Measurements from ENCODE around the gene LGALS8.
"Not testable (repeated sequence)": the region's sequence is repeated elsewhere in the genome, so short reads cannot be mapped to it uniquely, and the experiment has no call there.

The LGALS8 gene

GRCh38 chr1:236541710-236542109, 17.9 kb downstream of the LGALS8 start:
- peak; percentile 51 for DNase-seq (ENCODE audit: low spot score)

- DNase-seq (ENCODE audit: low spot score), result no peak
Observed at GRCh38 chr1:236543065-236543669, 19.4 kb downstream of the LGALS8 start.

- no peak for DNase-seq (ENCODE audit: low spot score)
Observed at GRCh38 chr1:236545621-236546169, 21.9 kb downstream of the LGALS8 start.

- no peak for DNase-seq (ENCODE audit: low spot score)
Observed at GRCh38 chr1:236548452-236548851, 24.7 kb downstream of the LGALS8 start.

GRCh38 chr1:236550961-236551851, 27.4 kb downstream of the LGALS8 start:
- no peak for DNase-seq (ENCODE audit: low spot score)

GRCh38 chr1:236552096-236552495, 28.3 kb downstream of the LGALS8 start:
- no peak for DNase-seq (ENCODE audit: low spot score)

GRCh38 chr1:236552901-236553300, 29.1 kb downstream of the LGALS8 start:
- no peak for DNase-seq (ENCODE audit: low spot score)

GRCh38 chr1:236553370-236553769, 29.6 kb downstream of the LGALS8 start:
- no peak for DNase-seq (ENCODE audit: low spot score)

- no peak for DNase-seq (ENCODE audit: low spot score)
Observed at GRCh38 chr1:236556606-236557005, 32.8 kb downstream of the LGALS8 start.

GRCh38 chr1:236558081-236558480, 34.3 kb downstream of the LGALS8 start:
- no peak for DNase-seq (ENCODE audit: low spot score)

GRCh38 chr1:236558846-236559245, 35.1 kb downstream of the LGALS8 start:
- no peak for DNase-seq (ENCODE audit: low spot score)

GRCh38 chr1:236560213-236560771, 36.5 kb downstream of the LGALS8 start:
- no peak for DNase-seq (ENCODE audit: low spot score)

- DNase-seq (ENCODE audit: low spot score), result no peak
Observed at GRCh38 chr1:236561976-236562375, 38.2 kb downstream of the LGALS8 start.

- DNase-seq (ENCODE audit: low spot score), result no peak
Observed at GRCh38 chr1:236565530-236565929, 41.7 kb downstream of the LGALS8 start.

- no peak for DNase-seq (ENCODE audit: low spot score)
Observed at GRCh38 chr1:236568285-236568894, 44.6 kb downstream of the LGALS8 start.

- no peak for DNase-seq (ENCODE audit: low spot score)
Observed at GRCh38 chr1:236575523-236575922, 51.7 kb downstream of the LGALS8 start.

- DNase-seq (ENCODE audit: low spot score), result no peak
Observed at GRCh38 chr1:236576004-236576403, 52.2 kb downstream of the LGALS8 start.

GRCh38 chr1:236577041-236577440, 53.3 kb downstream of the LGALS8 start:
- not testable (repeated sequence) for DNase-seq (ENCODE audit: low spot score)

- DNase-seq (ENCODE audit: low spot score), result no peak
Observed at GRCh38 chr1:236578661-236579060, 54.9 kb downstream of the LGALS8 start.

- not testable (repeated sequence) for DNase-seq (ENCODE audit: low spot score)
Observed at GRCh38 chr1:236580404-236580803, 56.6 kb downstream of the LGALS8 start.

- no peak for DNase-seq (ENCODE audit: low spot score)
Observed at GRCh38 chr1:236581528-236581927, 57.7 kb downstream of the LGALS8 start.

GRCh38 chr1:236589531-236589930, 65.7 kb downstream of the LGALS8 start:
- no peak for DNase-seq (ENCODE audit: low spot score)
